Stimulated activated naive CD8-positive, alpha-beta T cell treated with anti-CD3 and anti-CD28 coated beads, Interleukin-15, amount 100 ng/mL, for 72 hours (primary cell): ENCODE results near the gene MACROD2.
"Not testable (repeated sequence)": the region's sequence is repeated elsewhere in the genome, so short reads cannot be mapped to it uniquely, and the experiment has no call there.

Experiments used
- ATAC-seq: fragments of 150-1000 bp; cut with Tn5 transposase; 2 replicates; pipeline ENCODE4 v1.10.0; 2021; ENCODE audit warnings: mild to moderate bottlenecking, moderate library complexity
- DNase-seq, 2 donors: peaks; one replicate each; pipeline ENCODE4 v3.0.0; 2021 to 2022
- H3K27ac Mint-ChIP-seq, 2 donors: one replicate each; pipeline ENCODE4 v1.8.0; 2022; ENCODE audit warnings: mild to moderate bottlenecking in 2 of 2, mixed read lengths in 2 of 2, moderate library complexity in 2 of 2
- H3K27me3 Mint-ChIP-seq: one replicate; pipeline ENCODE4 v1.8.0; 2022; ENCODE audit warnings: mixed read lengths
- H3K4me1 Mint-ChIP-seq: one replicate; pipeline ENCODE4 v1.8.0; 2022; ENCODE audit warnings: mild to moderate bottlenecking, mixed read lengths
- H3K4me3 Mint-ChIP-seq, 2 donors: one replicate each; pipeline ENCODE4 v1.8.0; 2022; ENCODE audit warnings: mild to moderate bottlenecking in 2 of 2, mixed read lengths in 2 of 2, moderate library complexity in 1 of 2
- H3K9me3 Mint-ChIP-seq, 2 donors: one replicate each; pipeline ENCODE4 v1.8.0; 2022; ENCODE audit warnings: mixed read lengths in 2 of 2

MACROD2 gene

DNA sequence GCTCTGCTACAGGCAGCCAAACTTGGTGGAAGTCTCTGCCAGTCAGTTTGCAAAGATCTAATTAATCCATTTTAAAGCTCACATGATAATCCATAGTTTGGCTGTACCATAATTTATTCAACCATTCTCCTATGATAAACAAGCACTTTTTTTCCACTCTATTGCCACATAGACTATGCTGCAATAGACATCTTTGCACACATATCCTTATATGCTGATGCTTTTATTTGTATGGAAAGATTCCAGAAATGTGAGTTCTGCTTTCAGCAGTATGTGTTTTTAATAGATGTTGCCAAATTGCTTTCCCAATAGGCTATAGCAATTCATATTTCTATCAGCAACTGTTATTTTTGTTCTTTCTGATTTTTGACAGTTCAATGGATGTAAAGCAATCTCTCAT, 1950.0 kb downstream of the MACROD2 start:
- DNase-seq, result no peak
- no peak for ATAC-seq

DNA sequence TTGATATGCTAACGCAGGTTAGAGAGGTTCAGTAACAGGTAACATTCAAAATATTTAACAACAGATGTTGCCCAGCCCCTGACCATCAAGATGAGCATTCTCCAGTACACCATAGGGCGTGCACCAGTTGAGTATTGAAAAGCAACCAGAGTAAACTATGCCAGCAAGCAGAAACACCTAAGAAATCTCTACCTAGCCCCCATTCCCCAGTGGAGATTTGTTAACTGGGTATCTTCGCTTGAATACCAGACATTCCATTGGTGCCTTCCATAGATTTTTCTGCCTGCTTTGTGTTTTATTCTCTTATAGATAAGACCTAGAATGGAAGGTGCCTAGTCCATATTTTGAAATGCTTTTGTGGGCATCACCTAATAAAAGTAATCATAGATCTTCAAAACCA, 1954.1 kb downstream of the MACROD2 start:
- ATAC-seq (no peak), DNase-seq (no peak)
- Mint-ChIP-seq H3K27ac (no peak overlapping the region), H3K9me3 (peaks cover 0 to 4% of the 10 kb centered on the region in 2 donors), H3K4me1 (no peaks in the 10 kb centered on the region), H3K4me3 (no peak overlapping the region), H3K27me3 (no peaks in the 10 kb centered on the region)

More for the DNA sequence above, 1950.0 kb downstream of the MACROD2 start:
- H3K9me3 Mint-ChIP-seq, result no peaks in the 10 kb centered on the region
- no peaks in the 10 kb centered on the region for H3K27me3 Mint-ChIP-seq
- H3K4me1 Mint-ChIP-seq, result no peaks in the 10 kb centered on the region
- H3K27ac Mint-ChIP-seq, result no peak overlapping the region
- no peak overlapping the region for H3K4me3 Mint-ChIP-seq

DNA sequence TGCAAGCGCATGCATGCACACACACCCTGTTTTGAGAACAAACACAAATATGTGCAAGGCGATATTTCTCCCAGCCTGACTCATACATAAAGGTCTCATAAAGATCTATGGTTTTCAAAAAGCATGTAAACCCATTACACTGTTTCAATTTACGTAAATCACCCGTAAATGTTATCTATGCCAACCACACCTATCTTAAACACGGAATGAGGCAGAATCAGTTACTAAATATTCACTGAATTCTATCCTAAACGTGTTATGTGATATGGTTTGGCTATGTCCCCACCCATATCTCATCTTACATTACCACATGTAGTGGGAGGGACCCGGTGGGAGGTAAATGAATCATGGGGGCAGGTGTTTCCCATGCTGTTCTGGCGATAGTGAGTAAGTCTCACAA, 1956.3 kb downstream of the MACROD2 start:
- H3K27ac Mint-ChIP-seq, result no peak overlapping the region
- peaks cover 0 to 4% of the 10 kb centered on the region in 2 donors for H3K9me3 Mint-ChIP-seq
- H3K4me1 Mint-ChIP-seq, result no peaks in the 10 kb centered on the region
- ATAC-seq (no peak), DNase-seq (no peak)
- no peaks in the 10 kb centered on the region for H3K27me3 Mint-ChIP-seq
- no peak overlapping the region for H3K4me3 Mint-ChIP-seq

DNA sequence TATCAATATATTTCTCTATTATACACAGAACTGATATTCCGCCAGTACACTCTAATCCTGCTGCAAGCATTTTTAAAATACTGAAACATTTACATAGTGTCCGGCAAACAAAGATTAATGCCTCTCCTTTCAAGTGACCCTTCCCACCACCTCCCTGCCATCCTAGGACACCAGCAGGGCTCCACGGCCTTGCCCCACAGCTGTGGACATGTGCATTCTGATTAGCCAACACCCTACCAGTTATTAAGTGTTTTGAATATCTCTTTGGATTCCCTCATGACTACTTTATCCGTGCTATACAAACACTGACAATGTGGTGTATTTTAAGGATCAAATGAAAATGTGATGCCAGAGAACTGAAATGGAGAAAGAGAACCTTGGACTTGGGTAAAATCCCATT, 1962.8 kb downstream of the MACROD2 start:
- Mint-ChIP-seq H3K4me3 (no peak overlapping the region), H3K9me3 (peaks cover 0 to 4% of the 10 kb centered on the region in 2 donors), H3K4me1 (no peaks in the 10 kb centered on the region), H3K27me3 (no peaks in the 10 kb centered on the region), H3K27ac (no peak overlapping the region)
- DNase-seq, result no peak
- ATAC-seq, result no peak

DNA sequence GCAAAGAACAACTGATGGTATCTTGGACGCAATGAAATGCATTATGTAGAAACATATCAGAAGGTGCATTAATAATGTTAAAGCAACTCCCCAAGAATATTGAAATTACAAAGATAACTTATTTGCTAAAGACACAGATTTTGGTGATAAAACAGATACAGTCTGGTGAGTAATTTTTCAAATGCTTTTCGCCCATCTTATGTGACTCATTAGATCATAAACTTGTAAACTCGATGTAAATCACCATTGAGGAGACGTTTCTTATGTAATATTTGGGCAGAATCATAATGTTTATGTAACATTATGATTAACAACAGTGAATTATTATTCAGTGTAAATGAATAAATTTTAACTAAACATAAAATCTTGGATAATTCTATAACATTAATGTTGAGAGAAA, 1969.8 kb downstream of the MACROD2 start:
- Mint-ChIP-seq H3K27me3 (no peaks in the 10 kb centered on the region), H3K4me3 (no peak overlapping the region), H3K4me1 (no peaks in the 10 kb centered on the region), H3K27ac (no peak overlapping the region), H3K9me3 (peaks cover 0 to 3% of the 10 kb centered on the region in 2 donors)
- DNase-seq, result no peak
- no peak for ATAC-seq

DNA sequence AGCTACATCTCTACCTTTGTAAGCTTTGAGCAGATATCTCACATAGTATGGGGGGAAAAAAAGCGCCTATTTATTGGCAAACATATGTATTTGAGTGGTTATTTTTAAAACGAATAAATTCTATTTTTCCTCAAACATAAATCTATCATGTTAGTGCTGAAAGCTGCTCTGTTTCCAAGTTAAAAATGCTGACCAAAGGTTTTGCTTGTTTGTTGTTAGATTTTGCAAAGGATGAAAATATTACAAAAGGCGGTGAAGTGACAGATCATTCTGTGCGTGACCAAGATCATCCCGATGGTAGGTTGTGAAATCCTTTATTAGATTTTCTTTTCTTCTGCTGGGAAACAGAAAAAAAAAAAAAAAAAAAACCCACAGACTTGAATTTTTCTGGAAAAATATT, 1972.0 kb downstream of the MACROD2 start:
- H3K27ac Mint-ChIP-seq, result no peak overlapping the region
- ATAC-seq (no peak), DNase-seq (no peak)
- no peak overlapping the region for H3K4me3 Mint-ChIP-seq
- peaks cover 13 to 20% of the 10 kb centered on the region in 2 donors for H3K9me3 Mint-ChIP-seq
- no peaks in the 10 kb centered on the region for H3K4me1 Mint-ChIP-seq
- H3K27me3 Mint-ChIP-seq, result no peaks in the 10 kb centered on the region

DNA sequence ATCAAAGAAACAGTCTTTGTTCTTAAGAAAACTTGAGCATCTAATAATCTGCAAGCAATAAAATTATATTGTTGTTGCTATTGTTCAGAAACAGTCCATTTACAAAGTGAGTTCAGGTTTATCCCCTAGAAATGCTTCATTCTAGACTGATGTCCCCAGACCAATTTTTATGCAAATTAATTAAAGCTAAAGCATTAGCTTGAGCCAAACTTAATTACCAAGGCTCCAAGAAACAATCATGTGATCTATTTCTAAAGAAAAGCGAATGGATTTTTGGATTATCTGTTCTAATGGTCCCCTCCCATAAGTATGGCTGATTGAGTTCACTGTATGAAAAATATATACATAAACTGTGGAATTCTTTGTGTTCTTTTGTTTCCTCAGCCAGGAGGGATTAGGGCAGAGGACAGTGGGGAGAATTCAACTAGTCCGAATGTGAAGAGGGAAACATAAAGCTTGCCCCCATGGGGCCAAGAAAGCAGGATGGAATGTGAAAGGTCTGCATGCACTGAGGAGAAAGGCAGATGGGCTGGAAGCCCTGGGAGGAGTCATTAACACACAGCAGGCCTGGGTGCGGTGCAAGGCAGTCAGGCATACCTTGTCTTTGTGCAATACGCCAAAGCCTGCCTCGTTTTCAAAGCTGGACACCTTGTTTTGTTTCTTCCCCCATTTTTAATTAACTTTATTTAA, 1980.9 kb downstream of the MACROD2 start:
- no peak overlapping the region for H3K27ac Mint-ChIP-seq
- no peaks in the 10 kb centered on the region for H3K27me3 Mint-ChIP-seq
- no peak overlapping the region for H3K4me3 Mint-ChIP-seq
- H3K4me1 Mint-ChIP-seq, result no peaks in the 10 kb centered on the region
- peaks cover 14 to 21% of the 10 kb centered on the region in 2 donors for H3K9me3 Mint-ChIP-seq
- no peak for ATAC-seq
- DNase-seq, result no peak

DNA sequence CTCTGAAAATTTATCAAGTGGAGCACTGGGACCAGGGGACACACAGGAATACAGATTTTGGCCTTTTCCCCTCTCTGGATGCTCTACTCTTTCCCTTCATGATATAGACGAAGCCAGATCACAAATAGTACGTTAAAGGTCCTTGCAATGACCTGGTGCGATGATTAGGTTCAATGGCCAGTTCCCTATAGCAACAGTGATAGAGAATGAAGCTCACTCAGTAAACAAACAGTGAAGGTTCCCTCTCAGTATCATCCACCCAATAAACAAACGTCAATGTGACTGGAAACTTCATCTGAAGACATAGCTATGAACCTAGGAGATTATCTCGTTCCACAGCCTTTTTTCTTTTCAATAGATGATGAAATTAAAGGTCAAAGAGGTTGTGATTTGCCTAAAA, 1981.7 kb downstream of the MACROD2 start:
- H3K9me3 Mint-ChIP-seq, result peaks cover 9 to 13% of the 10 kb centered on the region in 2 donors
- H3K27me3 Mint-ChIP-seq, result no peaks in the 10 kb centered on the region
- H3K27ac Mint-ChIP-seq, result no peak overlapping the region
- DNase-seq (no peak), ATAC-seq (no peak)
- no peaks in the 10 kb centered on the region for H3K4me1 Mint-ChIP-seq
- H3K4me3 Mint-ChIP-seq, result no peak overlapping the region

DNA sequence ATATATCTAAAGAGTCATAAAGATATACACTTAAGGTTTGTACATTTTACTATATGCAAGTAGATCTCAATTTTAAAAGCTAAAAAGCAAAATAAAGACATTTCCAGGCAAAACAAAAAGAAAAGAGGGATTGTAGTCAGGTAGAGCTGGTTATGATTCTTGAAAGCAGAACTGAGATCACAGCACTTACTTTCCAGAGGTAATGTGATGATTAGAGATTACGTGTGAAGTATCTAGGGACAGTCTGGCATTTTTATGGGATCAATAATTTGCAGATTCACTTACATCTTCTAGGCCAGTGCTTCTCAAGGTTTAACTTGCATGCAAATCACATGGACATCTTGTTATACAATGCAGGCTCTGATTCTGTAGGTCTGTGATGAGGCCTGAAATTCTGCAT, 1982.4 kb downstream of the MACROD2 start:
- Mint-ChIP-seq H3K9me3 (peaks cover 5 to 7% of the 10 kb centered on the region in 2 donors), H3K27ac (no peak overlapping the region), H3K4me1 (no peaks in the 10 kb centered on the region), H3K27me3 (no peaks in the 10 kb centered on the region), H3K4me3 (no peak overlapping the region)
- DNase-seq, result no peak
- ATAC-seq, result no peak

DNA sequence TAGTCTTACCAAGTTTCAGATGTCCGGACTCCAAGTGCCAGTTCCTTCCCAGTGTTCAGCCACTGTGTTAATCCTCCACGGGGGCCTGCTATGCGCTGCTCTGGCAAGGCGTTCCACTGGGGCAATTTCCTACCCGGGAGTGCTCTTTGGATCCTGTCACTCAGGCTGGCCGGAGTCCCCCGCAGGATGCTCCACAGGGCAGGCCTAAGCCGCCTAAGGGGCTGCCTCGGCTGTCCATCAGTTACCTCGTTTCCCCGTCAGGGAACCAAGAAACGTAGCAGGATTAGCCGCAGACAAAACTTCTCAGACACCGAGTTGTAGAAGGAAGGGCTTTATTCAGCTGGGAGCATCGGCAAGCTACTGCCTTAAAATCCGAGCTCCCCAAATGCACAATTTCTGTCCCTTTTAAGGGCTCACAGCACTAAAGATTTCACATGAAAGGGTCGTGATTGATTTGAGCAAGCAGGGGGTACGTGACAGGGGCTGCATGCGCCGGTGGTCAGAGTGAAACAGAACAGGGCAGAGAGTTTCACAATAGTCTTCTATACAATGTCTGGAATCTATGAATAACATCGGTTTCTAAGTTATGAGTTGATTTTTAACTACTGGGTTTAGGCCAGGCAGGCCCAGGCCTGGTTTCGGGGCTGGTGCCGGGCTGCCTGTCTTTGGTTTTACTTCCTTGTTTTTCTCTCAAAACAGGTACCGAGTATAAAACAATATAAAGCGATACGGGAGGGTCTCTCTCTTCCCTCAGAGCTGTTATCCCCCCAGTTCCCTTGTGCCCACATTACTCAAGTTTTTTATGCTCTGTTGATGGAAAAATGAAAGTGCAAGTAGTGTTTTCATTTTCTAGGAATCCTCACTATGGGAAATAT, 1990.4 kb downstream of the MACROD2 start:
- H3K27ac Mint-ChIP-seq, H3K27me3 Mint-ChIP-seq, H3K4me1 Mint-ChIP-seq, H3K4me3 Mint-ChIP-seq, DNase-seq, H3K9me3 Mint-ChIP-seq, ATAC-seq: not testable (repeated sequence)

DNA sequence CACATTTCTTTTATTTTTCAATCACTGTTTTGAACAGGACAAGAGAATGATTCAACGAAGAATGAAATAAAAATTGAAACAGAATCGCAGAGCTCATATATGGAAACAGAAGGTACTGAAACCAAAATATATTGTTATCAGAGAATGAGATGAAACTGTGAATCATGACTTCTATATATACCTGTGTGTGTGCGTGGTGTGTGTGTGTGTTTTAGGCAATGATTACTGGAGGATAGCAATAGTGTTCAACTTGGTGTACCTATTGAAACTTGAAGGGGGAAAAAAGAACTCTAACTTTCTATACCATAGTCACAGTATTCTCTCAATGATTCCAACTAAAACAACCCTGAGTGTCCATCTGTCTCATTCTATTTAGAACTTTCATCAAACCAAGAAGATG, 1991.4 kb downstream of the MACROD2 start:
- ATAC-seq, result no peak
- Mint-ChIP-seq H3K4me3 (no peak overlapping the region), H3K27me3 (no peaks in the 10 kb centered on the region), H3K4me1 (no peaks in the 10 kb centered on the region), H3K27ac (no peak overlapping the region), H3K9me3 (no peaks in the 10 kb centered on the region)
- DNase-seq, result no peak

DNA sequence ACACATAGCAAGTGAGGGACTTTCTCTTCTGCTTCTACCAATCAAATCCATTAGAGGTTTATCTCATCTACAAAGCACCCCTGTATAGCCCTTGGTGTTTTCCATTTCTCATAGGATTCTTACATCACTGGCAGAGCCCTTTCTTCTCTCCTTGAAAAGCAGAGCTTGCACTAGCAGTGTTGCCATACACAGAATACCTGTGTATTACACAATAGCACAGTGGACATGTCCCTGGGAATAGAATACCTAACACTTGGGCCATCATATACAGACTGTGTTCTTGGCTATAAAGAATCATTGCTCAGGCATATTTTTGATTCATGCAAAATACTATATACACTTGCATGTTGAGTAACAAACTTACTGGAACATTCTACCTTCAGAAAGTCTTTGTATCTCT, 1996.0 kb downstream of the MACROD2 start:
- DNase-seq (no peak), ATAC-seq (no peak)
- H3K4me3 Mint-ChIP-seq, result no peak overlapping the region
- no peak overlapping the region for H3K27ac Mint-ChIP-seq
- H3K9me3 Mint-ChIP-seq, result peaks cover 0 to 6% of the 10 kb centered on the region in 2 donors
- no peaks in the 10 kb centered on the region for H3K27me3 Mint-ChIP-seq
- H3K4me1 Mint-ChIP-seq, result no peaks in the 10 kb centered on the region

DNA sequence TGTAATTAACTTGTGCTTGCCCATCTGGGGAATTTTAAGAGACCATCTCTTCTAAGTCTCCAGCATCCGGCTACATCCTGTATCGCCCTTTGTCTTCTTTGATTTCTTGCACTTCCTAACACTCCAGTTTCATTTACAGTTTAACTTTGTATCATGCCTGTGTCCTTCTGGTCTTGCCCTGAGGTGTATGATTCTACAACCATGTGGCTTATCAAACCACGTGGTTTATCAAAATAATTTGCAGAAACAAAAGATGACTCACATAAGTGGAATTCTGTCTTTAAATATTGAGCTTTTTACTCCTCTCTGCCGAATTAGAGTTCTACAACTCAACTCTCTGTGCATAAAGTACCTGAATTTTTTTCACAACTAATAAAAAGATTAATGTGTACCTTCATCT, 1997.2 kb downstream of the MACROD2 start:
- H3K4me1 Mint-ChIP-seq, result no peaks in the 10 kb centered on the region
- DNase-seq (no peak), ATAC-seq (no peak)
- peaks cover 4 to 8% of the 10 kb centered on the region in 2 donors for H3K9me3 Mint-ChIP-seq
- no peak overlapping the region for H3K4me3 Mint-ChIP-seq
- no peaks in the 10 kb centered on the region for H3K27me3 Mint-ChIP-seq
- no peak overlapping the region for H3K27ac Mint-ChIP-seq

DNA sequence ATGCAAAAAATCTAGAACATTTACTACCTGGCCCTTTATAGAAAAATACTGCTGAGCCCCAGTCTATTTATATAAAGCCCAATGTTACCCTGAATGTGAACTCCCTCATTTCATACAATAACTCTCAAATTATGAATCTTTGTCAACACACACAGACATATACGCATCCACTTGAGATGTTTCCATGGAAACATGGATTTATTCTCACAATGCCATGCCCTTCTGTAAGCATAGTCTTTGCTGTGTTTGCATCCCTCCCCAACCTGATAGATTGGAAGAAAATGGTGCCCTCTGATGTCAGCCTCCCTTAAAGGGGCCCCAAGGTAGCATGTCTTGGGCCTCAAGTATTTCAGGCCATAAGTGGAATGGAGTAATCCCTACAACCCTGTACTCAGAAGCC, 2004.8 kb downstream of the MACROD2 start:
- Mint-ChIP-seq H3K4me3 (no peak overlapping the region), H3K9me3 (peaks cover 16 to 17% of the 10 kb centered on the region in 2 donors), H3K27ac (no peak overlapping the region), H3K27me3 (no peaks in the 10 kb centered on the region), H3K4me1 (no peaks in the 10 kb centered on the region)
- no peak for DNase-seq
- ATAC-seq, result no peak

DNA sequence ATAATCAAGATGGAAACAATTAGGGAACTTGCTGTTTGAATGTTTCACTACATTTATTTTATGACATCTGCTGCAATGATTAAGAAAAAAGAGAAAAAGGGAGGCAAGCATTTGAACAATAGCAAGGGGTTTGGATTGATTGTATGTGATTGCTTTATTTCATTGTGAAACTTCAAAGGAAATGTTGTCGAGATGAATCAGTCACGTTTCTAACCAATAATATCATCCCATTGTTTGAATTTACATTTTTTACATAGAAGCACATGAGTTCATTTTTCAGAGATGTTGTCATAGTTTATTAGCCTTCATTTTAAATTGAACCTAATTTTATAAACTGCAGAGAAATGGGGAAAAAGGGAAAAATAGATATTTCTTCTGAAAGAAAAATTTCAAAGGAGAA, 2006.0 kb downstream of the MACROD2 start:
- Mint-ChIP-seq H3K4me3 (no peak overlapping the region), H3K27me3 (no peaks in the 10 kb centered on the region), H3K9me3 (peaks cover 11 to 16% of the 10 kb centered on the region in 2 donors), H3K27ac (no peak overlapping the region), H3K4me1 (no peaks in the 10 kb centered on the region)
- no peak for ATAC-seq
- DNase-seq, result no peak

DNA sequence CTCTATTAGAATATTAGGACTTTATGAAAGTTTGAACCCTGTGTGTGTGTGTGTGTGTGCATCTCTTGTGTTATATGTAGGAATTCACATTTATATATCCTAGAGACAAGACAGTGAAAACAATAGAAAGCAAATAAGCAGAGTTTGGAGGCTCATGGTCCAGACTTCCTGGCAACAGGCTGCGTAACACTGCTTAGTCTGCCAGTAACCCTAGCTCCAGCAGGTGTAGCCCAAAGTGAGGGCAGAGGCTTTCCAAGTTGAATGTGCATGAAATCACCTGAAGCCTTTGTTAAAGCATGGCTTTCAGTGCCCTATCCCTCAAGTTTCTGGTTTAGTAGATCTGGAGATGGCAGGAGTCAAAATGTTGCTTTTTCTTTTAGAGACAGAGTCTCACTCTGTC, 2008.0 kb downstream of the MACROD2 start:
- H3K27ac Mint-ChIP-seq, result no peak overlapping the region
- no peak for ATAC-seq
- no peaks in the 10 kb centered on the region for H3K27me3 Mint-ChIP-seq
- H3K4me3 Mint-ChIP-seq, result no peak overlapping the region
- no peaks in the 10 kb centered on the region for H3K4me1 Mint-ChIP-seq
- peaks cover under 1 to 5% of the 10 kb centered on the region in 2 donors for H3K9me3 Mint-ChIP-seq
- no peak for DNase-seq
